ENCODE data around the gene TPX2.

The TPX2 gene

GRCh38 chr20:31706607-31707257, 32.4 kb upstream of the TPX2 start:
- no peak for DNase-seq (ENCODE audit: low read depth)

- DNase-seq (ENCODE audit: low read depth) = no peak
Measured at GRCh38 chr20:31707258-31707615, 31.9 kb upstream of the TPX2 start.

- no peak for DNase-seq (ENCODE audit: low read depth)
Measured at GRCh38 chr20:31707994-31708735, 30.9 kb upstream of the TPX2 start.

GRCh38 chr20:31708736-31709534, 30.2 kb upstream of the TPX2 start:
- no peak for DNase-seq (ENCODE audit: low read depth)

GRCh38 chr20:31709939-31710338, 29.2 kb upstream of the TPX2 start:
- no peak for DNase-seq (ENCODE audit: low read depth)

- no peak for DNase-seq (ENCODE audit: low read depth)
Measured at GRCh38 chr20:31710423-31711108, 28.5 kb upstream of the TPX2 start.

GRCh38 chr20:31711179-31712111, 27.6 kb upstream of the TPX2 start:
- DNase-seq (ENCODE audit: low read depth) = no peak

GRCh38 chr20:31712112-31712553, 27.0 kb upstream of the TPX2 start:
- no peak for DNase-seq (ENCODE audit: low read depth)

- DNase-seq (ENCODE audit: low read depth) = no peak
Measured at GRCh38 chr20:31712564-31713311, 26.4 kb upstream of the TPX2 start.

- DNase-seq (ENCODE audit: low read depth) = no peak
Measured at GRCh38 chr20:31713312-31714273, 25.5 kb upstream of the TPX2 start.

GRCh38 chr20:31715766-31716165, 23.3 kb upstream of the TPX2 start:
- DNase-seq (ENCODE audit: low read depth) = no peak

GRCh38 chr20:31716351-31716750, 22.7 kb upstream of the TPX2 start:
- DNase-seq (ENCODE audit: low read depth) = no peak

- DNase-seq (ENCODE audit: low read depth) = no peak
Measured at GRCh38 chr20:31716818-31717477, 22.1 kb upstream of the TPX2 start.

GRCh38 chr20:31717478-31718201, 21.4 kb upstream of the TPX2 start:
- no peak for DNase-seq (ENCODE audit: low read depth)

GRCh38 chr20:31718952-31719643, 20.0 kb upstream of the TPX2 start:
- DNase-seq (ENCODE audit: low read depth) = no peak

GRCh38 chr20:31719644-31720485, 19.2 kb upstream of the TPX2 start:
- no peak for DNase-seq (ENCODE audit: low read depth)

All from stimulated activated CD8-positive, alpha-beta memory T cell treated with anti-CD3 and anti-CD28 coated beads, Interleukin-7, amount 100 ng/mL, for 24 hours (primary cell).